Mesenchymal stem cell (in vitro differentiated cells and primary cell): Measurements from ENCODE around the gene CSPG4.
"Not testable (repeated sequence)": the region's sequence is repeated elsewhere in the genome, so short reads cannot be mapped to it uniquely, and the experiment has no call there.

Experiments used
- DNase-seq: peaks from one replicate; pipeline ENCODE4 v3.0.0-alpha.2; 2013
- H2AFZ ChIP-seq: one replicate; pipeline ENCODE4 v1.6.1; 2013; ENCODE audit warnings: low read depth, mild to moderate bottlenecking, control low read depth, inconsistent platforms, low read length, moderate library complexity
- H2AK5ac ChIP-seq: 2 replicates; pipeline ENCODE4 v1.6.1; 2013; ENCODE audit warnings: low read length, moderate library complexity, mild to moderate bottlenecking, inconsistent platforms; ENCODE audit not compliant: severe bottlenecking
- H2BK120ac ChIP-seq: one replicate; pipeline ENCODE4 v1.6.1; 2013; ENCODE audit warnings: low read depth, mild to moderate bottlenecking, inconsistent platforms, low read length, moderate library complexity
- H2BK12ac ChIP-seq, 2 experiments: one replicate each; pipeline ENCODE4 v1.6.1; 2013; ENCODE audit warnings: inconsistent platforms in 2 of 2, low read length in 2 of 2, mild to moderate bottlenecking in 2 of 2, moderate library complexity in 2 of 2, control low read depth in 1 of 2
- H2BK15ac ChIP-seq: one replicate; pipeline ENCODE4 v1.6.1; 2013; ENCODE audit warnings: mild to moderate bottlenecking, low read depth, inconsistent platforms; ENCODE audit not compliant: poor library complexity, severe bottlenecking
- H2BK5ac ChIP-seq: 2 replicates; pipeline ENCODE4 v1.6.1; 2013; ENCODE audit warnings: low read depth, mild to moderate bottlenecking, low read length, control low read depth, inconsistent platforms; ENCODE audit not compliant: poor library complexity, severe bottlenecking
- H3K14ac ChIP-seq, 2 experiments: one replicate each; pipeline ENCODE4 v1.6.1; 2013; ENCODE audit warnings: inconsistent platforms in 2 of 2, low read length in 2 of 2, control low read depth in 1 of 2, mild to moderate bottlenecking in 1 of 2, moderate library complexity in 1 of 2
- H3K18ac ChIP-seq, 2 experiments: one replicate each; pipeline ENCODE4 v1.6.1; 2013; ENCODE audit warnings: inconsistent platforms in 2 of 2, low read length in 2 of 2, control low read depth in 1 of 2, low read depth in 1 of 2, mild to moderate bottlenecking in 1 of 2
- H3K23ac ChIP-seq, 2 experiments: one replicate each; pipeline ENCODE4 v1.6.1; 2013; ENCODE audit warnings: inconsistent platforms in 2 of 2, low read length in 2 of 2, mild to moderate bottlenecking in 2 of 2, moderate library complexity in 2 of 2, control low read depth in 1 of 2
- H3K27ac ChIP-seq: 2 replicates; pipeline ENCODE4 v1.5.1; 2013; ENCODE audit warnings: mild to moderate bottlenecking, moderate library complexity, low read length, control low read depth, inconsistent platforms; ENCODE audit not compliant: poor library complexity, severe bottlenecking
- H3K27me3 ChIP-seq, 2 experiments: 2 replicates each; pipeline versions ENCODE4 v1.6.1 to v1.7.0; 2013; ENCODE audit warnings: low read length in 2 of 2, mild to moderate bottlenecking in 2 of 2, moderate library complexity in 2 of 2, control low read depth in 1 of 2, inconsistent platforms in 1 of 2; ENCODE audit not compliant: control insufficient read depth in 1 of 2, insufficient read depth in 1 of 2
- H3K36me3 ChIP-seq, 2 experiments: 2 replicates each; pipeline versions ENCODE4 v1.6.1 to v1.7.0; 2013; ENCODE audit warnings: low read length in 2 of 2, control low read depth in 1 of 2, inconsistent platforms in 1 of 2, low read depth in 1 of 2, mild to moderate bottlenecking in 1 of 2; ENCODE audit not compliant: insufficient read depth in 2 of 2, control insufficient read depth in 1 of 2
- H3K4ac ChIP-seq, 2 experiments: one replicate each; pipeline ENCODE4 v1.6.1; 2013; ENCODE audit warnings: inconsistent platforms in 2 of 2, low read length in 2 of 2, mild to moderate bottlenecking in 2 of 2, moderate library complexity in 2 of 2, control low read depth in 1 of 2, low read depth in 1 of 2
- H3K4me1 ChIP-seq: 2 replicates; pipeline ENCODE4 v1.6.1; 2013; ENCODE audit warnings: low read depth, low read length, control low read depth; ENCODE audit not compliant: control insufficient read depth, insufficient read depth
- H3K4me2 ChIP-seq: 2 replicates; pipeline ENCODE4 v1.6.1; 2013; ENCODE audit warnings: low read length, mild to moderate bottlenecking, inconsistent platforms; ENCODE audit not compliant: poor library complexity, severe bottlenecking
- H3K4me3 ChIP-seq, 2 experiments: 2 replicates each; pipeline versions ENCODE4 v1.5.1 to v1.7.0; 2013; ENCODE audit warnings: low read length in 2 of 2, mild to moderate bottlenecking in 2 of 2, control low read depth in 1 of 2, low read depth in 1 of 2; ENCODE audit not compliant: insufficient read depth in 1 of 2
- H3K79me1 ChIP-seq: replicated peaks from 2 replicates; pipeline ENCODE4 v1.6.1; 2013; ENCODE audit warnings: mild to moderate bottlenecking, control low read depth, low read length, inconsistent platforms; ENCODE audit not compliant: poor library complexity, severe bottlenecking
- H3K9ac ChIP-seq: 2 replicates; pipeline ENCODE4 v1.7.0; 2013; ENCODE audit warnings: mild to moderate bottlenecking, low read length, moderate library complexity
- H3K9me3 ChIP-seq: 2 replicates; pipeline ENCODE4 v1.7.0; 2013; ENCODE audit warnings: mild to moderate bottlenecking, low read length; ENCODE audit not compliant: control insufficient read depth
- H4K8ac ChIP-seq: one replicate; pipeline ENCODE4 v1.6.1; 2013; ENCODE audit warnings: inconsistent platforms, mild to moderate bottlenecking, low read length, moderate library complexity
- H4K91ac ChIP-seq: one replicate; pipeline ENCODE4 v1.6.1; 2013; ENCODE audit warnings: mild to moderate bottlenecking, low read length, inconsistent platforms
- WGBS: methylation state at CpG from one replicate; pipeline ENCODE4 v1.1.7; 2013; ENCODE audit warnings: mixed read lengths; 5-methylcytosine and 5-hydroxymethylcytosine counted together

CSPG4 gene

DNA sequence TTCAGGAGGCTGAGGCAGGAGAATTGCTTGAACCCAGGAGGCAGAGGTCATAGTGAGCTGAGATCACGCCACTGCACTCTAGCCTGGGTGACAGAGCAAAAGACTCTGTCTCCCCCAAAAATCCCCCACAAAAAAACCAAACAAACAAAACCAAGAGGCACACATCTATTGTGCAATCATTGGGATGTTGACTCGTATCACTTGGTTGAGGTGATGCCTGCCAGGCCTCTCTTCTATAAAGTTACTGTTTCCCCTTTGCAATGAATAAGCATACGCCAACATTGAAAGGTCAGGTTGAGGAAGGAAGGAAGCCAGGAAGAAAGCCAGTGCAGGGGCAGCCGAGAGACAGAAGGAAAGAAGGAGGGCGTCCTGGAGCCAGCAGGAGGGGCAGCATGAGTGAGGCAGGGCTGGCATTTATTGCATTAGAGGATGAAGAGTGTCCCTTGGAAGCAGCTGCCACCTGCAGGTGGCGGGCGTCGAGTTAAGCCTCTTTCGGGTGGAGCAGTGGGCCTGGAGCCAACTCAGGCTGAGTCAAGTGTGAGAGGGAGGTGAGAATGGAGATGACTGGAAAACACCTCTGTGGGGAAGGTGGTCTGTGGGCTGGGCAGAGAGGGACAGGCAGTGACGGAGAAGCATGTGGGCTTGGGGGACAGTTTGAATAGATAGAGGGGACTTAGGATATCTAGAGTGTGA, 8.3 kb upstream of the CSPG4 start:
- Histone ChIP-seq H3K4ac (no peak overlapping the region), H3K4me2 (no peak overlapping the region)
- 53% methylated on average over 10 of the region's 10 CpGs for WGBS

GRCh38 chr15:75720297-75720696, 7.6 kb upstream of the CSPG4 start:
- Histone ChIP-seq H3K27ac (no peak overlapping the region), H2BK5ac (no peak overlapping the region), H2BK12ac (no peak overlapping the region), H3K18ac (no peak overlapping the region), H2BK15ac (no peak overlapping the region), H3K4ac (no peak overlapping the region), H3K27me3 (no peaks in the 10 kb centered on the region), H2AK5ac (no peak overlapping the region), H4K8ac (no peak overlapping the region), H3K36me3 (no peaks in the 10 kb centered on the region), H2BK120ac (no peak overlapping the region), H3K79me1 (no peaks in the 10 kb centered on the region), H2AFZ (no peak overlapping the region), H3K4me3 (no peak overlapping the region), H3K4me2 (no peak overlapping the region), H3K23ac (no peak overlapping the region), H3K9me3 (no peaks in the 10 kb centered on the region), H3K4me1 (peaks cover 16% of the 10 kb centered on the region), H3K14ac (no peak overlapping the region), H3K9ac (no peak overlapping the region), H4K91ac (no peak overlapping the region)
- no peak for DNase-seq
- 94% methylated on average over 6 of the region's 7 CpGs for WGBS

More for the DNA sequence above, 8.3 kb upstream of the CSPG4 start:
- no peak overlapping the region for H2BK12ac ChIP-seq
- H3K79me1 ChIP-seq, result no peaks in the 10 kb centered on the region
- H3K14ac ChIP-seq, result no peak overlapping the region
- H3K4me3 ChIP-seq, result no peak overlapping the region
- H3K18ac ChIP-seq, result no peak overlapping the region
- H2AFZ ChIP-seq, result no peak overlapping the region
- peak overlapping the region; percentile 26 for H2BK15ac ChIP-seq
- DNase-seq, result peak; percentile 30
- no peak overlapping the region for H4K8ac ChIP-seq
- no peak overlapping the region for H2AK5ac ChIP-seq
- no peaks in the 10 kb centered on the region for H3K27me3 ChIP-seq
- no peak overlapping the region for H2BK5ac ChIP-seq
- H2BK120ac ChIP-seq, result no peak overlapping the region
- no peak overlapping the region for H3K9ac ChIP-seq
- no peak overlapping the region for H3K27ac ChIP-seq
- peaks cover 18% of the 10 kb centered on the region for H3K4me1 ChIP-seq
- H4K91ac ChIP-seq, result no peak overlapping the region
- no peaks in the 10 kb centered on the region for H3K36me3 ChIP-seq
- no peaks in the 10 kb centered on the region for H3K9me3 ChIP-seq
- no peak overlapping the region for H3K23ac ChIP-seq

GRCh38 chr15:75718328-75718727, 5.7 kb upstream of the CSPG4 start:
- no peak overlapping the region for H2BK5ac ChIP-seq
- DNase-seq, result peak; percentile 84
- no peak overlapping the region for H3K4me3 ChIP-seq

DNA sequence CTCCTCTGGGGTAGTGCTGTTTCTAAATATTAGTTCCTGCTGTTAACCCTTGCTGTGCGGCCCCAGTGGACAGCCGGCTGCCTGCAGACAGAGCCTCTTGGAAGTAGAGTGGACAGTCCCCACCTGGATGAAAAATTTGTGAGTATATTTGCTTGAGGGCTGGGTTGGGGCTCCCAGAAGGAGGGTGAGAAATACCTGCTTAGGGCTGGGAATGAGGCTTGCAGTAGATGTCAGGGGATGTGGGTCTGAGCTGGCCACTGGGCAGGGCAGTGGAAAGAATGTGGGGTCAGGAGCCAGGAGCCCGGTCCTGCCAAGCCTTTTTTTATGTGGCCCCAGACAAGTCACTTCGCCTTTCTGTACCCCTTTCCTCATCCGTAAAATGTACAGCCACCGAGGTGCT, 4.4 kb upstream of the CSPG4 start:
- H3K36me3 ChIP-seq, H3K18ac ChIP-seq, H4K91ac ChIP-seq, H2AFZ ChIP-seq, H3K4me3 ChIP-seq, H2BK15ac ChIP-seq, H3K79me1 ChIP-seq, H3K23ac ChIP-seq, H2AK5ac ChIP-seq, H3K4me2 ChIP-seq, H3K27me3 ChIP-seq, H2BK12ac ChIP-seq, H3K9ac ChIP-seq, H3K27ac ChIP-seq, H4K8ac ChIP-seq, H2BK5ac ChIP-seq, H2BK120ac ChIP-seq, H3K14ac ChIP-seq, DNase-seq, H3K4ac ChIP-seq, H3K9me3 ChIP-seq: not testable (repeated sequence)
- H3K4me1 ChIP-seq, result peaks cover 20% of the 10 kb centered on the region
- WGBS, result 75% methylated on average over 3 of the region's 6 CpGs

More at GRCh38 chr15:75718328-75718727, 5.7 kb upstream of the CSPG4 start:
- no peak overlapping the region for H4K8ac ChIP-seq
- no peaks in the 10 kb centered on the region for H3K27me3 ChIP-seq
- H2AK5ac ChIP-seq, result no peak overlapping the region
- H2BK15ac ChIP-seq, result no peak overlapping the region
- no peak overlapping the region for H3K4me2 ChIP-seq
- H3K9me3 ChIP-seq, result no peaks in the 10 kb centered on the region
- H3K9ac ChIP-seq, result no peak overlapping the region
- peak overlapping the region in 1 of 2 experiments; percentile 55 for H3K18ac ChIP-seq
- peak overlapping the region in 1 of 2 experiments; percentile 77 for H2BK12ac ChIP-seq
- H3K14ac ChIP-seq, result no peak overlapping the region
- peaks cover 12% of the 10 kb centered on the region for H3K4me1 ChIP-seq
- no peak overlapping the region for H4K91ac ChIP-seq
- H3K79me1 ChIP-seq, result no peaks in the 10 kb centered on the region
- WGBS, result 0% methylated on average over 2 of the region's 3 CpGs
- no peak overlapping the region for H2BK120ac ChIP-seq
- no peak overlapping the region for H3K23ac ChIP-seq
- no peaks in the 10 kb centered on the region for H3K36me3 ChIP-seq
- no peak overlapping the region for H3K4ac ChIP-seq
- H3K27ac ChIP-seq, result no peak overlapping the region
- no peak overlapping the region for H2AFZ ChIP-seq
